WTC11 (cell line): ENCODE data around the gene ANP32B.

ENCODE experiments used
- CBFB ChIP-seq: sonication (generic); formaldehyde crosslinking; IDR thresholded peaks from 2 replicates; pipeline ENCODE4 v1.8.1; 2022; ENCODE audit warnings: mild to moderate bottlenecking, low read depth, missing genetic modification reagents
- ETV6 ChIP-seq: sonication (generic); formaldehyde crosslinking; IDR thresholded peaks from 2 replicates; pipeline ENCODE4 v1.8.1; 2022; ENCODE audit warnings: mild to moderate bottlenecking, missing genetic modification reagents
- FOXP1 ChIP-seq: sonication (generic); formaldehyde crosslinking; IDR thresholded peaks from 2 replicates; pipeline ENCODE4 v1.8.0; 2022; ENCODE audit warnings: missing genetic modification reagents, mild to moderate bottlenecking, moderate library complexity, borderline replicate concordance
- GRHL2 ChIP-seq: fragments of 250-450 bp; sonication (Bioruptor Pico); IDR thresholded peaks from 2 replicates; pipeline ENCODE4 v1.8.0; 2022; ENCODE audit warnings: mild to moderate bottlenecking, moderate library complexity; ENCODE audit not compliant: insufficient replicate concordance, severe bottlenecking
- IRF2 ChIP-seq: sonication (generic); formaldehyde crosslinking; IDR thresholded peaks from 2 replicates; pipeline ENCODE4 v1.8.0; 2022; ENCODE audit warnings: low read depth, missing genetic modification reagents, borderline replicate concordance
- NFE2L1 ChIP-seq: sonication (generic); formaldehyde crosslinking; IDR thresholded peaks from 2 replicates; pipeline ENCODE4 v1.8.1; 2023; ENCODE audit warnings: missing genetic modification reagents
- ZBTB21 ChIP-seq: sonication (generic); formaldehyde crosslinking; IDR thresholded peaks from 2 replicates; pipeline ENCODE4 v1.8.1; 2023; ENCODE audit warnings: mild to moderate bottlenecking, missing genetic modification reagents, borderline replicate concordance
- TF ChIP-seq, protein P1 (sequence below): fragments of 200-600 bp; IDR thresholded peaks from 2 replicates; pipeline ENCODE4 v1.8.0; 2022; ENCODE audit warnings: antibody characterized with exemption
- TF ChIP-seq, protein P2 (sequence below): sonication (generic); formaldehyde crosslinking; IDR thresholded peaks from 2 replicates; pipeline ENCODE4 v1.8.1; 2023; ENCODE audit warnings: mild to moderate bottlenecking, moderate library complexity, missing genetic modification reagents
- TF ChIP-seq, protein P3 (sequence below): sonication (generic); formaldehyde crosslinking; IDR thresholded peaks from 2 replicates; pipeline ENCODE4 v1.8.0; 2022; ENCODE audit warnings: mild to moderate bottlenecking, missing genetic modification reagents

DNA sequence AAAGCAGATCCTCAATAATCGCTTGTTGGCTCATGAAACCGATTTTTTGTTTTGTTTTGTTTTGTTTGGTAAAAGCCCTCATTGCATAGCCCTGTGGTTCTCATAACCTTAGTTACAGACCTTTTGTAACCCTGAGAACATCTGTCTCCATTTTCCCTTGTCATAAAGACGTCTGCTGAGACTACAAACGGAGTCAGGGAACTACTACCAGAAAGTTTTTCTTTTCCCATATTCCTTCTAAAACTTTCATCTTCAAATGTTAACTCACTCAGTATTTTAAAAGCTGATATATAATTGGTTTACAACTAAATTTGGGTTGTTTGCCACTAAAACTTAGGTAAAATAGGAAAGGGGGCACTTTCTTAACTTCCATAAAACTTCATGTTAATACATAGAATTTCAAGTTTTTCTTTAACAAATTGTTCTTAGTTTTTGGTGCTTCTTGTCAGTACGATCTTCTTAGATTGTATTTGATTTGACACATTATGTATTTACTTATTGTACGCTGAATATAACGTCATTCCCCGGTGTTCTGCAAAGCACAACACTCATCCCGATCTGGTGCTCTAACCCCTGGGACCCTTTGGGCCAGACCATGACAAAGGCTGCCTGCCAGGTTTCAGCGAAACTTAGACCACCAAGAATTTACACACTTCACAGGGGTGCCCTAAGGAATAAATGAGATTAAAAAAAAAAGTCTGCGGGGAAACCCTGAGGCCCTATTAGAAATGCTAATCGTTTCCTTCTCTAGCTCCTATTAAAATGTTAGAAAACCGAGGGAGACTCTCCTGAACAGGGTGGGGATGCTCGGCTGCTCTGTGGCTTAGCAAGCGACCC, 1.1 kb upstream of the ANP32B start:
- no peak for TF ChIP-seq ETV6
- TF ChIP-seq, protein P1, sequence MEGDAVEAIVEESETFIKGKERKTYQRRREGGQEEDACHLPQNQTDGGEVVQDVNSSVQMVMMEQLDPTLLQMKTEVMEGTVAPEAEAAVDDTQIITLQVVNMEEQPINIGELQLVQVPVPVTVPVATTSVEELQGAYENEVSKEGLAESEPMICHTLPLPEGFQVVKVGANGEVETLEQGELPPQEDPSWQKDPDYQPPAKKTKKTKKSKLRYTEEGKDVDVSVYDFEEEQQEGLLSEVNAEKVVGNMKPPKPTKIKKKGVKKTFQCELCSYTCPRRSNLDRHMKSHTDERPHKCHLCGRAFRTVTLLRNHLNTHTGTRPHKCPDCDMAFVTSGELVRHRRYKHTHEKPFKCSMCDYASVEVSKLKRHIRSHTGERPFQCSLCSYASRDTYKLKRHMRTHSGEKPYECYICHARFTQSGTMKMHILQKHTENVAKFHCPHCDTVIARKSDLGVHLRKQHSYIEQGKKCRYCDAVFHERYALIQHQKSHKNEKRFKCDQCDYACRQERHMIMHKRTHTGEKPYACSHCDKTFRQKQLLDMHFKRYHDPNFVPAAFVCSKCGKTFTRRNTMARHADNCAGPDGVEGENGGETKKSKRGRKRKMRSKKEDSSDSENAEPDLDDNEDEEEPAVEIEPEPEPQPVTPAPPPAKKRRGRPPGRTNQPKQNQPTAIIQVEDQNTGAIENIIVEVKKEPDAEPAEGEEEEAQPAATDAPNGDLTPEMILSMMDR, result no peak
- TF ChIP-seq, protein P2, sequence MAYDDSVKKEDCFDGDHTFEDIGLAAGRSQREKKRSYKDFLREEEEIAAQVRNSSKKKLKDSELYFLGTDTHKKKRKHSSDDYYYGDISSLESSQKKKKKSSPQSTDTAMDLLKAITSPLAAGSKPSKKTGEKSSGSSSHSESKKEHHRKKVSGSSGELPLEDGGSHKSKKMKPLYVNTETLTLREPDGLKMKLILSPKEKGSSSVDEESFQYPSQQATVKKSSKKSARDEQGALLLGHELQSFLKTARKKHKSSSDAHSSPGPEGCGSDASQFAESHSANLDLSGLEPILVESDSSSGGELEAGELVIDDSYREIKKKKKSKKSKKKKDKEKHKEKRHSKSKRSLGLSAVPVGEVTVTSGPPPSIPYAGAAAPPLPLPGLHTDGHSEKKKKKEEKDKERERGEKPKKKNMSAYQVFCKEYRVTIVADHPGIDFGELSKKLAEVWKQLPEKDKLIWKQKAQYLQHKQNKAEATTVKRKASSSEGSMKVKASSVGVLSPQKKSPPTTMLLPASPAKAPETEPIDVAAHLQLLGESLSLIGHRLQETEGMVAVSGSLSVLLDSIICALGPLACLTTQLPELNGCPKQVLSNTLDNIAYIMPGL (CRISPR knock-in tag), result no peak
- TF ChIP-seq ZBTB21 (CRISPR knock-in tag), result no peak
- TF ChIP-seq, protein P3, sequence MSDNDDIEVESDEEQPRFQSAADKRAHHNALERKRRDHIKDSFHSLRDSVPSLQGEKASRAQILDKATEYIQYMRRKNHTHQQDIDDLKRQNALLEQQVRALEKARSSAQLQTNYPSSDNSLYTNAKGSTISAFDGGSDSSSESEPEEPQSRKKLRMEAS (CRISPR knock-in tag), result no peak
- TF ChIP-seq CBFB, result no peak
- TF ChIP-seq IRF2 (CRISPR knock-in tag), result no peak
- TF ChIP-seq GRHL2 (CRISPR knock-in tag), result no peak
- TF ChIP-seq FOXP1 (CRISPR knock-in tag), result no peak
- no peak for TF ChIP-seq NFE2L1 (CRISPR knock-in tag)
